Endothelial cell of umbilical vein (primary cell): ENCODE measurements around the gene PTGIR. TPM values are rescaled to one million over a fixed set of nuclear protein-coding genes. Genes with fewer than 3 reads are reported as not detected.
A peak's percentile ranks its signal among the peaks of the same experiment; 100 is the strongest.

Experiments
- BruUV-seq: library from RNA; stranded (reverse); fragments of 400-500 nt; replicated peaks from 2 replicates; lab custom pipeline; 2021; lab: Mats Ljungman, UMichigan
- CTCF ChIA-PET: fragments of 300-600, 350-600 bp; sonication (Branson Sonifier 250); formaldehyde crosslinking; loops from one replicate; lab custom pipeline; 2021; ENCODE audit warnings: antibody characterized with exemption, inconsistent platforms; lab: Charles Lee
- POLR2A ChIA-PET: fragments of 300-600, 350-600 bp; sonication (Branson Sonifier 250); formaldehyde crosslinking; loops from one replicate; lab custom pipeline; 2021; ENCODE audit warnings: antibody characterized with exemption, inconsistent platforms; lab: Charles Lee
- DNase-seq: peaks from one replicate; pipeline ENCODE4 v3.0.0-alpha.2; 2011; ENCODE audit warnings: low read depth, low spot score
- FAIRE-seq: peaks from 2 replicates; lab custom pipeline; 2011; peaks lifted over from hg19 to GRCh38; lab: Jason Lieb, UNC
- H2AFZ ChIP-seq: 2 replicates; pipeline ENCODE4 v1.6.0; 2012; ENCODE audit warnings: low read depth, low read length, control low read depth, inconsistent platforms
- H3K27ac ChIP-seq: 2 replicates; pipeline ENCODE4 v1.5.1; 2011; ENCODE audit warnings: low read depth, mild to moderate bottlenecking, control low read depth, low read length, moderate library complexity; ENCODE audit not compliant: insufficient read depth
- H3K27me3 ChIP-seq, 2 experiments: 2 replicates each; pipeline versions ENCODE4 v1.6.0 to v1.6.1; 2011; ENCODE audit warnings: low read length in 2 of 2, mixed read lengths in 1 of 2; ENCODE audit not compliant: control insufficient read depth in 2 of 2, insufficient read depth in 2 of 2
- H3K36me3 ChIP-seq, 2 experiments: 2 replicates in 1 of 2; 3 replicates in 1 of 2; pipeline ENCODE4 v1.5.1; 2011; ENCODE audit warnings: low read length in 2 of 2, mild to moderate bottlenecking in 1 of 2, moderate library complexity in 1 of 2; ENCODE audit not compliant: control insufficient read depth in 2 of 2, insufficient read depth in 2 of 2; ENCODE audit errors: extremely low read depth in 1 of 2
- H3K4me1 ChIP-seq: 3 replicates; pipeline ENCODE4 v1.5.1; 2011; ENCODE audit warnings: mild to moderate bottlenecking, low read length; ENCODE audit not compliant: control insufficient read depth, insufficient read depth; ENCODE audit errors: extremely low read depth
- H3K4me2 ChIP-seq: 2 replicates; pipeline ENCODE4 v1.6.1; 2011; ENCODE audit warnings: low read length, control low read depth, mixed read lengths; ENCODE audit not compliant: insufficient read depth
- H3K4me3 ChIP-seq, 3 experiments: fragments of 200-600 bp in 1 of 3; sonication (generic), shearing (Covaris generic) in 1 of 3; replicated peaks in 1 of 3; 2 replicates each; pipeline ENCODE4 v1.5.1; 2011 to 2016; ENCODE audit warnings: control low read depth in 3 of 3, low read length in 3 of 3, mild to moderate bottlenecking in 2 of 3, inconsistent platforms in 1 of 3, low read depth in 1 of 3, moderate library complexity in 1 of 3; ENCODE audit not compliant: insufficient read depth in 1 of 3
- H3K79me2 ChIP-seq: 2 replicates; pipeline ENCODE4 v1.6.0; 2012; ENCODE audit warnings: low read length, inconsistent platforms; ENCODE audit not compliant: control insufficient read depth, insufficient read depth
- H3K9ac ChIP-seq: replicated peaks from 2 replicates; pipeline ENCODE3; 2011; ENCODE audit warnings: low read length, control low read depth; ENCODE audit not compliant: insufficient read depth; ENCODE audit errors: extremely low read depth
- H3K9me1 ChIP-seq: replicated peaks from 3 replicates; pipeline ENCODE4 v1.6.0; 2011; ENCODE audit warnings: mild to moderate bottlenecking, low read length; ENCODE audit not compliant: control insufficient read depth, insufficient read depth; ENCODE audit errors: extremely low read depth
- H3K9me3 ChIP-seq: replicated peaks from 2 replicates; pipeline ENCODE4 v1.5.1; 2012; ENCODE audit warnings: low read length, inconsistent platforms; ENCODE audit not compliant: control insufficient read depth, insufficient read depth
- H4K20me1 ChIP-seq: replicated peaks from 2 replicates; pipeline ENCODE3; 2011; ENCODE audit warnings: mild to moderate bottlenecking, low read length; ENCODE audit not compliant: control insufficient read depth, insufficient read depth; ENCODE audit errors: extremely low read depth
- CTCF ChIP-seq, 2 donors: IDR thresholded peaks; 1 replicate in 1 of 2; 2 replicates in 1 of 2; pipeline ENCODE4 v1.5.1; 2011; ENCODE audit warnings: low read length in 2 of 2, mild to moderate bottlenecking in 2 of 2, moderate library complexity in 2 of 2, control low read depth in 1 of 2, inconsistent platforms in 1 of 2, low read depth in 1 of 2; ENCODE audit not compliant: insufficient read depth in 1 of 2; ENCODE audit errors: extremely low read depth in 1 of 2
- EZH2 ChIP-seq: IDR thresholded peaks from 2 replicates; pipeline ENCODE4 v1.6.1; 2012; ENCODE audit warnings: borderline replicate concordance, low read depth, mild to moderate bottlenecking, moderate library complexity, low read length, inconsistent platforms; ENCODE audit not compliant: severe bottlenecking
- MAX ChIP-seq: IDR thresholded peaks from 2 replicates; pipeline ENCODE4 v1.6.1; 2011; ENCODE audit not compliant: insufficient read depth, insufficient read length
- dilution Hi-C: fragments of 300-500 bp; cut with MboI; formaldehyde crosslinking; loops from one replicate; pipeline ENCODE4 v1.15.0; 2019; ENCODE audit warnings: low sequenced_read_pairs; ENCODE audit not compliant: extremely low pct_ligation_motif_present
- intact Hi-C: fragments of 100-400 bp; cut with micrococcal nuclease; formaldehyde crosslinking; loops from one replicate; pipeline ENCODE4 v1.10.0; 2022
- polyA plus RNA-seq, 4 experiments: library from polyadenylated mRNA; depleted of rRNA in 3 of 4; stranded (reverse) in 3 of 4; unstranded in 1 of 4; fragments of >200 nt; gene quantifications; 2 replicates each; pipeline versions ENCODE4 v1.2.1 to v1.2.3, GENCODE V29; 2011 to 2012; ENCODE audit warnings: missing spikeins in 1 of 4
- total RNA-seq: library from RNA; stranded (reverse); gene quantifications from 2 replicates; pipeline ENCODE4 v1.2.3, GENCODE V29; 2021

The PTGIR gene
- total and polyA plus RNA-seq, 2 donors (not counting 3 experiments of a cell fraction or from before 2014, with no cell fraction given) = 0.55 to 2.7 TPM

- H3K27ac ChIP-seq = no peak overlapping the region
- POLR2A ChIA-PET = no interaction called here
- DNase-seq = no peak
Measured at GRCh38 chr19:46660008-46660517, 35.2 kb upstream of the PTGIR start.

GRCh38 chr19:46659151-46660007, 34.5 kb upstream of the PTGIR start:
- no peak overlapping the region for H3K9ac ChIP-seq
- FAIRE-seq = no peak
- H3K27ac ChIP-seq = no peak overlapping the region
- BruUV-seq = no TSS peak
- DNase-seq = no peak
- no peaks in the 10 kb centered on the region for H3K9me1 ChIP-seq
- H3K4me1 ChIP-seq = peaks cover 14% of the 10 kb centered on the region
- peak; percentile 85 for TF ChIP-seq EZH2
- no peak for TF ChIP-seq CTCF (IDR thresholded peaks at IDR 0.05; ENCODE audit: extremely low read depth in 1 of 2, insufficient read depth in 1 of 2, low read depth in 1 of 2, low read length in 2 of 2)
- ChIA-PET POLR2A (no interaction called here), CTCF (interaction anchor here (1.1 to 1.8 kb wide), 2 partner anchors 19 to 45 kb away, joined by 3 to 7 read pairs; no protein-coding TSS in a partner anchor)
- no peaks in the 10 kb centered on the region for H4K20me1 ChIP-seq
- dilution Hi-C loops = no loop called here
- H3K4me3 ChIP-seq = no peak overlapping the region
- intact Hi-C loops = loop anchor here (2.0 kb wide), 1 partner anchor 55 kb away; no protein-coding TSS in a partner anchor
- H3K79me2 ChIP-seq = no peaks in the 10 kb centered on the region
- H3K9me3 ChIP-seq = no peaks in the 10 kb centered on the region
- H3K27me3 ChIP-seq = peaks cover 13 to 22% of the 10 kb centered on the region in 2 experiments
- H2AFZ ChIP-seq = no peak overlapping the region
- no peaks in the 10 kb centered on the region for H3K36me3 ChIP-seq
- no peak overlapping the region for H3K4me2 ChIP-seq

More at GRCh38 chr19:46660008-46660517, 35.2 kb upstream of the PTGIR start:
- no peaks in the 10 kb centered on the region for H3K9me1 ChIP-seq
- TF ChIP-seq EZH2 = peak; percentile 76
- TF ChIP-seq MAX = no peak
- CTCF ChIA-PET = interaction anchor here (1.1 to 1.8 kb wide), 3 partner anchors 8 to 46 kb away, joined by 3 to 7 read pairs (median 5); no protein-coding TSS in a partner anchor
- intact Hi-C loops (loop anchor here (2.0 kb wide), 1 partner anchor 55 kb away; no protein-coding TSS in a partner anchor), dilution Hi-C loops (no loop called here)
- BruUV-seq = no TSS peak
- no peak overlapping the region for H3K4me3 ChIP-seq
- no peaks in the 10 kb centered on the region for H3K9me3 ChIP-seq
- no peak for FAIRE-seq
- H3K27me3 ChIP-seq = peaks cover 13 to 22% of the 10 kb centered on the region in 2 experiments
- H3K9ac ChIP-seq = no peak overlapping the region
- H3K36me3 ChIP-seq = no peaks in the 10 kb centered on the region
- no peak overlapping the region for H3K4me2 ChIP-seq
- no peaks in the 10 kb centered on the region for H3K79me2 ChIP-seq
- H4K20me1 ChIP-seq = no peaks in the 10 kb centered on the region
- no peak overlapping the region for H2AFZ ChIP-seq
- peaks cover 14% of the 10 kb centered on the region for H3K4me1 ChIP-seq
